ENCODE data around the gene NCOR1. TPM values are rescaled to one million over a fixed set of nuclear protein-coding genes. Genes with fewer than 3 reads are reported as not detected.
"Not testable (repeated sequence)": the region's sequence is repeated elsewhere in the genome, so short reads cannot be mapped to it uniquely, and the experiment has no call there.

Gene NCOR1
- polyA plus RNA-seq, 1 donor, result 122 TPM

DNA sequence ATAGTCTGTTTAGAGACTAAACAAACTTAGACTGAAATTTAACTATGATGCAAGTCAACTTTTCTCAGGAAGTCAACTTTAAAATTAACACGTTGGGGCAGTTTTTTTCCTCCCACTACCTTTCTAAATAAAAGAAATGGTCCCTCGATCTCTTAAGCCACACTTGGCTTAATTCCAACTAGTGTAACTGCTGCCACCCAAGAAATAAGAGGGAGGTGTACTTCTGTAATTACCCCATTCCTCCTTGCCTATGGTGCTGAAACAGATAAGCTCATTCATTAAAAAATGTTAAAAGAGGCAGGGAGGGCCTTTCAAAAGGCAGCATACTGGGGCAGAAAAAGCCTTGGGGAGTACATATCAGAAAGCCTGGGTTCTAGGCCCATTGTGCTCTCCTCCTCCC is 59.8 kb downstream of the NCOR1 start:
- peaks cover 46% of the 10 kb centered on the region for H3K36me3 ChIP-seq (ENCODE audit: control insufficient read depth, insufficient read depth, low read length)
- WGBS (ENCODE audit: insufficient coverage, low lambda C conversion rate), result no CpG with 5 or more reads among the region's 2 CpGs
- no peak for DNase-seq

DNA sequence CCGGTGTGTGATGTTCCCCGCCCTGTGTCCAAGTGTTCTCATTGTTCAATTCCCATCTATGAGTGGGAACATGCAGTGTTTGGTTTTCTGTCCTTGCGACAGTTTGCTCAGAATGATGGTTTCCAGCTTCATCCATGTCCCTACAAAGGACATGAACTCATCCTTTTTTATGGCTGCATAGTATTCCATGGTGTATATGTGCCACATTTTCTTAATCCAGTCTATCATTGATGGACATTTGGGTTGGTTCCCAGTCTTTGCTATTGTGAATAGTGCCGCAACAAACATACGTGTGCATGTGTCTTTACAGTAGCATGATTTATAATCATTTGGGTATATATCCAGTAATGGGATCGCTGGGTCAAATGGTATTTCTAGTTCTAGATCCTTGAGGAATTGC is 63.0 kb downstream of the NCOR1 start:
- not testable (repeated sequence) for H3K27ac ChIP-seq (ENCODE audit: low read length); H3K27me3 ChIP-seq (ENCODE audit: control insufficient read depth, insufficient read depth, low read length); H3K9me3 ChIP-seq (ENCODE audit: control insufficient read depth, low read depth, low read length); H3K4me1 ChIP-seq (ENCODE audit: control insufficient read depth, insufficient read depth, low read length); DNase-seq; H3K4me3 ChIP-seq (ENCODE audit: low read length)
- H3K36me3 ChIP-seq (ENCODE audit: control insufficient read depth, insufficient read depth, low read length), result peaks cover 43% of the 10 kb centered on the region
- WGBS (ENCODE audit: insufficient coverage, low lambda C conversion rate), result no CpG with 5 or more reads among the region's 6 CpGs

More for the DNA sequence above, 59.8 kb downstream of the NCOR1 start:
- Histone ChIP-seq H3K9me3 (ENCODE audit: control insufficient read depth, low read depth, low read length) (no peaks in the 10 kb centered on the region), H3K4me1 (ENCODE audit: control insufficient read depth, insufficient read depth, low read length) (peaks cover 4% of the 10 kb centered on the region), H3K4me3 (ENCODE audit: low read length) (no peak overlapping the region), H3K27me3 (ENCODE audit: control insufficient read depth, insufficient read depth, low read length) (no peaks in the 10 kb centered on the region), H3K27ac (ENCODE audit: low read length) (no peak overlapping the region)

DNA sequence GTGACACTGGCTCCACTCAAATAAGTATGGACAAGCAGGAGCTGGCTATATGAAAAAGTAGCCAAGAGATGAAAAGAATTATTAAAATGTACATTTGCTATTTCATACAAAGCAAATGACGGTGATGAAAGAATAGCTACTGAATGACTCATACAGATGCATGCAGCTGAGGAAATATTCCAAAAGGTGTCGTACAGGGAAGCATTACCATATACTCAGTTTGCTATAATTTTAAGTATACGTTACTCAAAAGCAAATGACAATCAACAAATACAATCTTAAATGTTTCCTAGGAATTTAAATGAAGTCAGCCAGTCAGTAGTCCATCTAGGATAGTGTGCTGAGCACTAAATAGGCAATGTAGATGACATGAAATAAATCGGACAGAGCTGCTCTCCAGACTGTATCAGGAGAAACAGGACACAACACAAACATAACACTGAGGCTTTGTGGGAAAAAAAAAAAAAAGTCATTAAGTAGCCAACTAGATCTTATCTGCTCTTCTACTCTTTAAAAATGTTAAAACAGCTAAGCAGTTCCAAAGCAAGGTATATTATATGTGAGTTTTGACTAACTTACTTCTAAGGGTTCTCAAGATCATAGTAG is 65.0 kb downstream of the NCOR1 start:
- Histone ChIP-seq H3K27ac (ENCODE audit: low read length) (no peak overlapping the region), H3K4me1 (ENCODE audit: control insufficient read depth, insufficient read depth, low read length) (no peaks in the 10 kb centered on the region), H3K9me3 (ENCODE audit: control insufficient read depth, low read depth, low read length) (peaks cover 3% of the 10 kb centered on the region), H3K4me3 (ENCODE audit: low read length) (no peak overlapping the region), H3K27me3 (ENCODE audit: control insufficient read depth, insufficient read depth, low read length) (no peaks in the 10 kb centered on the region), H3K36me3 (ENCODE audit: control insufficient read depth, insufficient read depth, low read length) (peaks cover 35% of the 10 kb centered on the region)
- no peak for DNase-seq
- WGBS (ENCODE audit: insufficient coverage, low lambda C conversion rate), result no CpG with 5 or more reads among the region's 4 CpGs

DNA sequence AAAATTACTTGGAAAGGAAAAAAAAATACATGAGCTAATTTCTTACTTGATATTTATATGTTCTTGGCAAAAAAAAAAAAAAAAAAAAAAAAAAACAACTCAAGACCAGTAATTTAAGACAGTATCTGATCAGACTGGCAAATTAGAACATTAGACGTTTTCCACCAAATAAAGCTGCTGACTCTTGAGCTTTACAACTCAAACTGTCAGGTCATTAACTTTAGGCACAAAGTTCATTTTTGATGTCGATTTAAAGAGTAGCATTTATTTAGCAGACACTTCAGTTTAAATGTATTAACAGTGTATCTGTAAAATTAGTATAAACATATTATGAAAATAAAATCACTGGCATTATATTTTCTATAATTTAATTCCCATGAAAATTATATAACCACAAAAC is 66.7 kb downstream of the NCOR1 start:
- peaks cover 12% of the 10 kb centered on the region for H3K9me3 ChIP-seq (ENCODE audit: control insufficient read depth, low read depth, low read length)
- H3K27me3 ChIP-seq (ENCODE audit: control insufficient read depth, insufficient read depth, low read length), result no peaks in the 10 kb centered on the region
- no peak overlapping the region for H3K27ac ChIP-seq (ENCODE audit: low read length)
- H3K36me3 ChIP-seq (ENCODE audit: control insufficient read depth, insufficient read depth, low read length), result peaks cover 36% of the 10 kb centered on the region
- no peaks in the 10 kb centered on the region for H3K4me1 ChIP-seq (ENCODE audit: control insufficient read depth, insufficient read depth, low read length)
- DNase-seq, result peak in 1 of 2 donors; percentile 17
- WGBS (ENCODE audit: insufficient coverage, low lambda C conversion rate), result 43% methylated on average over 1 of the region's 2 CpGs
- no peak overlapping the region for H3K4me3 ChIP-seq (ENCODE audit: low read length)

DNA sequence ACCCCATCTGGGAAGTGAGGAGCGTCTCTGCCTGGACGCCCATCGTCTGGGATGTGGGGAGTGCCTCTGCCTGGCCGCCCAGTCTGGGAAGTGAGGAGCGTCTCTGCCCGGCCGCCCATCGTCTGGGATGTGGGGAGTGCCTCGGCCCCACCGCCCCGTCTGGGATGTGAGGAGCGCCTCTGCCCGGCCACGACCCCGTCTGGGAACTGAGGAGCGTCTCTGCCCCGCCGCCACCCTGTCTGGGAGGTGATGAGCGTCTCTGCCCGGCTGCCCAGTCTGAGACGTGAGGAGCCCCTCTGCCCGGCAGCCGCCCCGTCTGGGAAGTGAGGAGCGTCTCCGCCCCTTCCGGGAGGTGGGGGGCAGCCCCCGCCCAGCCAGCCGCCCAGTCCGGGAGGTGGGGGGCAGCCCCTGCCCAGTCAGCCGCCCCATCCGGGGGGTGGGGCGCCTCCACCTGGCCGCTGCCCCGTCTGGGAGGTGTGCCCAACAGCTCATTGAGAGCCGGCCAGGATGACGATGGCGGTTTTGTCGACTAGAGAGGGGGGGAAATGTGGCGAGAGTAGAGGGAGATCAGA is 69.9 kb downstream of the NCOR1 start:
- Histone ChIP-seq H3K9me3 (ENCODE audit: control insufficient read depth, low read depth, low read length) (peaks cover 12% of the 10 kb centered on the region), H3K36me3 (ENCODE audit: control insufficient read depth, insufficient read depth, low read length) (peaks cover 33% of the 10 kb centered on the region)
- H3K4me3 ChIP-seq (ENCODE audit: low read length); H3K27ac ChIP-seq (ENCODE audit: low read length); H3K4me1 ChIP-seq (ENCODE audit: control insufficient read depth, insufficient read depth, low read length); H3K27me3 ChIP-seq (ENCODE audit: control insufficient read depth, insufficient read depth, low read length); DNase-seq: not testable (repeated sequence)
- WGBS (ENCODE audit: insufficient coverage, low lambda C conversion rate), result no CpG with 5 or more reads among the region's 40 CpGs

DNA sequence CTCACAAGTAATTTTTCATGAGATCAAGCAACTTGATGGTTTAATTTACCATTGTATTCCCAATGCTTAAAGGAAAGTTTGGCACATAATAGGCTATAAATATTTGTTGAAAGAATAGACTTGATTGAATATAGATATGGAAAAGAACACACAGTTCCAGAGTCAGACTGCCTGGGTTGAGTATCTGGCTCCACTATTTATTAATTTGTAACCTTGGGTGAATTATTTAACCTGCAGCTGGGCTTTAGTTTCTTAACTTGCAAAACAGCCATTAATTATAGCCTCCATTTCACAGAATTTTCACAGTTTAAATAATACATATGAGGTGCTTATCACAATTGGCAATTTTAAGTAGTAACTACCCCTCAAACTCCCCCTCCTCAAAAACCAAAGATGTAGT is 73.6 kb downstream of the NCOR1 start:
- Histone ChIP-seq H3K4me3 (ENCODE audit: low read length) (no peak overlapping the region), H3K9me3 (ENCODE audit: control insufficient read depth, low read depth, low read length) (peaks cover 12% of the 10 kb centered on the region), H3K36me3 (ENCODE audit: control insufficient read depth, insufficient read depth, low read length) (peaks cover 41% of the 10 kb centered on the region), H3K27ac (ENCODE audit: low read length) (no peak overlapping the region), H3K4me1 (ENCODE audit: control insufficient read depth, insufficient read depth, low read length) (no peaks in the 10 kb centered on the region), H3K27me3 (ENCODE audit: control insufficient read depth, insufficient read depth, low read length) (no peaks in the 10 kb centered on the region)
- DNase-seq, result no peak

DNA sequence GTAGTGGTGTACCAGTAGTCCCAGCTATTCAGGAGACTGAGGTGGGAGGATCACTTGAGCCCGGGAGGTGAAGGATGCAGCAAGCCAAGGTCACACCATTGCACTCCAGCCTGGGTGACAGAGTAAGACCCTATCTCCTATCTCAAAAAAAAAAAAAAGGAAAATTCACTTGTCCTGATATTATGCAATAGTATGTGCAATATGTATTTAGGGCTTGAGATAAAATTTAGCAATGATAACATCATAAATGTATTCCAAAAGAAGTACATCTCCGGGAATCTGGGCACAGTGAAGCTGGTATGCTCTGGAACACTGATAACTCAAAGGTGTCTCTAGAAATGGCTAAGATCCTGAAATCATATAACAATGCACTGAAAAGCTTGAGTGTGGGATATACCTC is 74.5 kb downstream of the NCOR1 start:
- 100% methylated on average over 1 of the region's 2 CpGs for WGBS (ENCODE audit: insufficient coverage, low lambda C conversion rate)
- Histone ChIP-seq H3K27me3 (ENCODE audit: control insufficient read depth, insufficient read depth, low read length) (no peaks in the 10 kb centered on the region), H3K9me3 (ENCODE audit: control insufficient read depth, low read depth, low read length) (peaks cover 12% of the 10 kb centered on the region), H3K4me3 (ENCODE audit: low read length) (no peak overlapping the region), H3K4me1 (ENCODE audit: control insufficient read depth, insufficient read depth, low read length) (no peaks in the 10 kb centered on the region), H3K36me3 (ENCODE audit: control insufficient read depth, insufficient read depth, low read length) (peaks cover 47% of the 10 kb centered on the region), H3K27ac (ENCODE audit: low read length) (no peak overlapping the region)
- DNase-seq, result no peak

DNA sequence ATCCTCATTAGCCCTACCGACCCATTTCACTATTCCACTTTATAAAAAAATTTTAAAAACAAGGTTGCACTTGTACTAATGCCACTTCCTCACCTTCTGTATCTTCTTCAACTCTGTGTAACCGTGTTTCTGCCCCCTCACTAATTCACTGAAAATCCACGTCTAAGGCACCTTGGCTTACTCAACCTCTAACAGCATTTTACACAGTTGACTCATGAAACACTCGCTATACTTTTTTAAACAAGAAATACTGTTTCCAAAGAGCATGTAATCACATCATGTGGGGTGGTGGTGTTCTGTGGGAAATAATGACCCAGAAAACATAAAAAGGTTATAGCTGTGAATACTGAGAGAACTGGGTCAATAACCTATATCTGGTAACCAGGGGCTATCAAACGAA is 79.9 kb downstream of the NCOR1 start:
- DNase-seq, result no peak
- 100% methylated on average over 3 of the region's 5 CpGs for WGBS (ENCODE audit: insufficient coverage, low lambda C conversion rate)
- no peak overlapping the region for H3K27ac ChIP-seq (ENCODE audit: low read length)
- peaks cover 36% of the 10 kb centered on the region for H3K36me3 ChIP-seq (ENCODE audit: control insufficient read depth, insufficient read depth, low read length)
- H3K4me3 ChIP-seq (ENCODE audit: low read length), result no peak overlapping the region
- H3K27me3 ChIP-seq (ENCODE audit: control insufficient read depth, insufficient read depth, low read length), result no peaks in the 10 kb centered on the region
- no peaks in the 10 kb centered on the region for H3K4me1 ChIP-seq (ENCODE audit: control insufficient read depth, insufficient read depth, low read length)
- H3K9me3 ChIP-seq (ENCODE audit: control insufficient read depth, low read depth, low read length), result no peaks in the 10 kb centered on the region

DNA sequence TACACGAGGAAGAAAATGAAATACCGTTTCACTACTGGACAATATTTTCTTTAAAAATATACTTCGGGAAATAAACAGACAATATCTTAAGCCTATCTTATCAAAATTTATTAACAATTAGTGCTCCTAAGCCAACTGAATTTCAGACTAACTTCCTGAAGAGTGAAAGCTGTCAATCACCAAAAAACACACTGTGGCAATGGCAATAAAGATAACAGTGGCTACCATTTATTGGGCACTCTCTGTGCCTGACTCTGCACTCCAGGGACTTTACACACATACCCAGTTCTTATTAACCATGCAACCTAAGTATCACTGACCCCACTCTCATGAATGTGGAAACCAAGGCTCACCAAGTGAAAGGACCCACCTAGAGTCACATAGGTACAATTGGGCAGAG is 83.7 kb downstream of the NCOR1 start:
- Histone ChIP-seq H3K9me3 (ENCODE audit: control insufficient read depth, low read depth, low read length) (no peaks in the 10 kb centered on the region), H3K27me3 (ENCODE audit: control insufficient read depth, insufficient read depth, low read length) (no peaks in the 10 kb centered on the region), H3K27ac (ENCODE audit: low read length) (no peak overlapping the region), H3K36me3 (ENCODE audit: control insufficient read depth, insufficient read depth, low read length) (peaks cover 35% of the 10 kb centered on the region), H3K4me1 (ENCODE audit: control insufficient read depth, insufficient read depth, low read length) (peaks cover 15% of the 10 kb centered on the region), H3K4me3 (ENCODE audit: low read length) (no peak overlapping the region)
- DNase-seq, result no peak
- WGBS (ENCODE audit: insufficient coverage, low lambda C conversion rate), result 65% methylated on average over 3 of the region's 3 CpGs

DNA sequence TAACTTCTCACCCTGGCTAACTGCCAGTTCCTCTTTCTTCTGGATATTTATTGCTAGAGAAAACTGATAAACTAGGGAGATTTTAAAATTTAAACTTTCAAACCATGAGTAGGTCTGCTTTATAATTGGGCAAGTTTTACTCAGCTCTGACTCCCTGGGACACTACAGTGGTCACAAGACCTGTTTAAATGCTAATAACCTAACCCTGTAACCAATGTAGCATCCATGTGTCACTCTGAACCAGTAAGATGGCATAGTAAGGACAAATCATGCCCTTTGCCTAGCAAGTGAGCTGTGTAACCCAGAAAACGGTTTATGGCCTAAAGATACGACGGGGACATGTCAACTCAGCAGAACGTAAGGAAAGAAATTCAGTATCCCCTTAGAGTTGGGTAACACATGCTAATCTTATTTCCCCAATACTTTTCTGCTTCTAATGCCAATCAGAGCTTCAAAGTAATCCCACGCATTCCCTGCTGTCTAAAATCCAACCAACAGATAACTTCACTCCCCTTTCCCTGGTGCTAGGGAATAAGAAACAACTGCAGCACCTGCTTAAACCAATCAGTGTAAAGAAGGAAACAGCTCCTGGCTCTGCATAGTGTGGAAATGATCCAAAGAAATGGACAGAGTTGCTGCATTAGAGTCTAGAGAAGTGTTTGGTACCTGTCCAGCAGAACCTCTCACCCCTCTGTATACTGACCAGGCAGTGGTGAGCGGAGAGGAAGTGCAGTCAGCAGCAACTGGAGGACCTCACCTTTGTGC is 85.7 kb downstream of the NCOR1 start:
- no peak overlapping the region for H3K4me3 ChIP-seq (ENCODE audit: low read length)
- H3K9me3 ChIP-seq (ENCODE audit: control insufficient read depth, low read depth, low read length), result no peaks in the 10 kb centered on the region
- peak; percentile 70 to 77 for DNase-seq
- H3K27ac ChIP-seq (ENCODE audit: low read length), result peak overlapping the region; percentile 56
- peaks cover 32% of the 10 kb centered on the region for H3K36me3 ChIP-seq (ENCODE audit: control insufficient read depth, insufficient read depth, low read length)
- H3K4me1 ChIP-seq (ENCODE audit: control insufficient read depth, insufficient read depth, low read length), result peaks cover 15% of the 10 kb centered on the region
- no peaks in the 10 kb centered on the region for H3K27me3 ChIP-seq (ENCODE audit: control insufficient read depth, insufficient read depth, low read length)
- WGBS (ENCODE audit: insufficient coverage, low lambda C conversion rate), result 71% methylated on average over 1 of the region's 6 CpGs
